Activated naive CD8-positive, alpha-beta T cell treated with anti-CD3 and anti-CD28 coated beads, Interleukin-2, amount 10 ng/mL, durations not matched to agents 7 days and 5 days (primary cell): ENCODE results near the gene FAM118B. TPM values are rescaled to one million over a fixed set of nuclear protein-coding genes. Genes with fewer than 3 reads are reported as not detected.
"Not testable (repeated sequence)": the region's sequence is repeated elsewhere in the genome, so short reads cannot be mapped to it uniquely, and the experiment has no call there.

Experiments used
- ATAC-seq: fragments of 150-1000 bp; cut with Tn5 transposase; one replicate; pipeline ENCODE4 v1.10.0; 2021; ENCODE audit warnings: low read depth, moderate library complexity
- POLR2A ChIA-PET: fragments of 350-600 bp; sonication (Branson Sonifier 250); formaldehyde crosslinking; loops from one replicate; lab custom pipeline; 2021; ENCODE audit warnings: antibody characterized with exemption; lab: Charles Lee
- DNase-seq: peaks from one replicate; pipeline ENCODE4 v3.0.0; 2021
- H3K27ac Mint-ChIP-seq: one replicate; pipeline ENCODE4 v1.8.0; 2022; ENCODE audit warnings: mild to moderate bottlenecking, mixed read lengths
- H3K27me3 Mint-ChIP-seq: one replicate; pipeline ENCODE4 v1.8.0; 2022; ENCODE audit warnings: mild to moderate bottlenecking, moderate library complexity, mixed read lengths
- H3K36me3 Mint-ChIP-seq: one replicate; pipeline ENCODE4 v1.8.0; 2021; ENCODE audit warnings: mild to moderate bottlenecking, mixed read lengths
- H3K4me1 Mint-ChIP-seq: one replicate; pipeline ENCODE4 v1.8.0; 2021; ENCODE audit warnings: mixed read lengths
- H3K4me3 Mint-ChIP-seq: one replicate; pipeline ENCODE4 v1.8.0; 2022; ENCODE audit warnings: mild to moderate bottlenecking, moderate library complexity, mixed read lengths
- H3K9me3 Mint-ChIP-seq: one replicate; pipeline ENCODE4 v1.8.0; 2021; ENCODE audit warnings: mixed read lengths
- total RNA-seq, 2 experiments: library from RNA; stranded (reverse); gene quantifications; one replicate each; pipeline ENCODE4 v1.2.3, GENCODE V29; 2021

FAM118B gene
- total RNA-seq, 2 experiments from 2014 or later = 10.1 to 12.2 TPM

GRCh38 chr11:126254819-126255218 lies 43.2 kb downstream of the FAM118B start:
- H3K27me3 Mint-ChIP-seq = no peaks in the 10 kb centered on the region
- POLR2A ChIA-PET = no interaction called here
- no peak overlapping the region for H3K4me3 Mint-ChIP-seq
- peaks cover 3% of the 10 kb centered on the region for H3K36me3 Mint-ChIP-seq
- H3K4me1 Mint-ChIP-seq = no peaks in the 10 kb centered on the region
- H3K27ac Mint-ChIP-seq = no peak overlapping the region
- ATAC-seq = no peak
- no peaks in the 10 kb centered on the region for H3K9me3 Mint-ChIP-seq
- DNase-seq = no peak

GRCh38 chr11:126255507-126255906 lies 43.9 kb downstream of the FAM118B start:
- H3K9me3 Mint-ChIP-seq, H3K27ac Mint-ChIP-seq, ATAC-seq, H3K4me3 Mint-ChIP-seq, DNase-seq, H3K27me3 Mint-ChIP-seq, H3K4me1 Mint-ChIP-seq, H3K36me3 Mint-ChIP-seq, POLR2A ChIA-PET: not testable (repeated sequence)

- H3K9me3 Mint-ChIP-seq = no peaks in the 10 kb centered on the region
- no peak overlapping the region for H3K27ac Mint-ChIP-seq
Observed at GRCh38 chr11:126256216-126256615, 44.6 kb downstream of the FAM118B start.

GRCh38 chr11:126257144-126257543 lies 45.6 kb downstream of the FAM118B start:
- Mint-ChIP-seq H3K27ac (no peak overlapping the region), H3K9me3 (no peaks in the 10 kb centered on the region), H3K27me3 (no peaks in the 10 kb centered on the region), H3K4me1 (no peaks in the 10 kb centered on the region), H3K4me3 (no peak overlapping the region), H3K36me3 (peaks cover 2% of the 10 kb centered on the region)
- POLR2A ChIA-PET = no interaction called here
- no peak for DNase-seq
- ATAC-seq = no peak

More at GRCh38 chr11:126256216-126256615, 44.6 kb downstream of the FAM118B start:
- Mint-ChIP-seq H3K4me3 (no peak overlapping the region), H3K27me3 (no peaks in the 10 kb centered on the region), H3K4me1 (no peaks in the 10 kb centered on the region), H3K36me3 (peaks cover under 1% of the 10 kb centered on the region)
- POLR2A ChIA-PET = no interaction called here
- no peak for ATAC-seq
- DNase-seq = no peak

- POLR2A ChIA-PET = interaction anchor here (0.5 kb wide), 1 partner anchor 85 kb away, joined by 4 read pairs; no protein-coding TSS in a partner anchor
- Mint-ChIP-seq H3K4me3 (no peak overlapping the region), H3K9me3 (no peaks in the 10 kb centered on the region), H3K27me3 (no peaks in the 10 kb centered on the region), H3K36me3 (peaks cover 2% of the 10 kb centered on the region), H3K4me1 (no peaks in the 10 kb centered on the region), H3K27ac (peak overlapping the region; percentile 15)
- no peak for DNase-seq
- no peak for ATAC-seq
Observed at GRCh38 chr11:126257764-126258163, 46.2 kb downstream of the FAM118B start.

GRCh38 chr11:126262216-126262615 lies 50.6 kb downstream of the FAM118B start:
- Mint-ChIP-seq H3K4me1 (peaks cover 12% of the 10 kb centered on the region), H3K36me3 (peaks cover 37% of the 10 kb centered on the region), H3K27ac (no peak overlapping the region), H3K9me3 (no peaks in the 10 kb centered on the region), H3K27me3 (no peaks in the 10 kb centered on the region), H3K4me3 (no peak overlapping the region)
- POLR2A ChIA-PET = no interaction called here
- ATAC-seq (no peak), DNase-seq (no peak)

GRCh38 chr11:126263489-126263888 lies 51.9 kb downstream of the FAM118B start:
- Mint-ChIP-seq H3K4me3 (no peak overlapping the region), H3K27me3 (no peaks in the 10 kb centered on the region), H3K9me3 (no peaks in the 10 kb centered on the region), H3K36me3 (peaks cover 38% of the 10 kb centered on the region), H3K27ac (no peak overlapping the region), H3K4me1 (peaks cover 19% of the 10 kb centered on the region)
- ATAC-seq (no peak), DNase-seq (no peak)
- POLR2A ChIA-PET = interaction anchor here (1.2 kb wide), 1 partner anchor 52 kb away, joined by 3 read pairs; the partner anchor contains the start of genes FAM118B and RPUSD4

GRCh38 chr11:126265811-126266210 lies 54.2 kb downstream of the FAM118B start:
- Mint-ChIP-seq H3K4me3 (no peak overlapping the region), H3K4me1 (peaks cover 33% of the 10 kb centered on the region), H3K27ac (no peak overlapping the region), H3K9me3 (no peaks in the 10 kb centered on the region), H3K36me3 (peaks cover 38% of the 10 kb centered on the region), H3K27me3 (no peaks in the 10 kb centered on the region)
- POLR2A ChIA-PET = no interaction called here
- DNase-seq (no peak), ATAC-seq (no peak)

GRCh38 chr11:126267650-126268049 lies 56.1 kb downstream of the FAM118B start:
- ATAC-seq = no peak
- no peaks in the 10 kb centered on the region for H3K9me3 Mint-ChIP-seq
- H3K36me3 Mint-ChIP-seq = peaks cover 38% of the 10 kb centered on the region
- POLR2A ChIA-PET = interaction anchor here (1.0 to 3.5 kb wide), 6 partner anchors 14 to 380 kb away, joined by 3 to 52 read pairs (median 11); partner anchors contain the start of genes DCPS, FAM118B, HYLS1 and RPUSD4
- H3K27ac Mint-ChIP-seq = peak overlapping the region; percentile 97
- no peaks in the 10 kb centered on the region for H3K27me3 Mint-ChIP-seq
- no peak for DNase-seq
- H3K4me3 Mint-ChIP-seq = peak overlapping the region; percentile 98
- peaks cover 35% of the 10 kb centered on the region for H3K4me1 Mint-ChIP-seq

GRCh38 chr11:126268361-126268707 lies 56.8 kb downstream of the FAM118B start:
- Mint-ChIP-seq H3K27ac (peak overlapping the region; percentile 97), H3K27me3 (no peaks in the 10 kb centered on the region), H3K4me3 (peak overlapping the region; percentile 98), H3K36me3 (peaks cover 38% of the 10 kb centered on the region), H3K4me1 (peaks cover 35% of the 10 kb centered on the region), H3K9me3 (no peaks in the 10 kb centered on the region)
- POLR2A ChIA-PET = interaction anchor here (0.7 to 3.5 kb wide), 11 partner anchors 13 to 381 kb away, joined by 3 to 52 read pairs (median 4); partner anchors contain the start of genes DCPS, FAM118B, HYLS1 and RPUSD4
- peak; percentile 0 for ATAC-seq
- no peak for DNase-seq

- peaks cover 35% of the 10 kb centered on the region for H3K4me1 Mint-ChIP-seq
- no peaks in the 10 kb centered on the region for H3K27me3 Mint-ChIP-seq
- peak within 1 kb of the TSS; percentile 98 for H3K4me3 Mint-ChIP-seq
- DNase-seq (peak; percentile 99), ATAC-seq (peak; percentile 99)
- no peaks in the 10 kb centered on the region for H3K9me3 Mint-ChIP-seq
- H3K36me3 Mint-ChIP-seq = peaks cover 32% of the 10 kb centered on the region
- POLR2A ChIA-PET = interaction anchor here (0.6 to 3.5 kb wide), 13 partner anchors 13 to 604 kb away, joined by 3 to 52 read pairs (median 4); partner anchors contain the start of genes DCPS, FAM118B, HYLS1 and RPUSD4
- peak within 1 kb of the TSS; percentile 97 for H3K27ac Mint-ChIP-seq
Observed at GRCh38 chr11:126268708-126269579, 57.4 kb downstream of the FAM118B start, which contains the start of the genes FOXRED1 and SRPRA. FOXRED1 (plus strand) TSS chr11:126269154; CDS start chr11:126269207, 53 bp downstream. SRPRA (minus strand) TSS chr11:126268895; CDS start chr11:126268804, 91 bp downstream.

- POLR2A ChIA-PET = no interaction called here
- Mint-ChIP-seq H3K27ac (no peak overlapping the region), H3K9me3 (no peaks in the 10 kb centered on the region), H3K4me1 (peaks cover 18% of the 10 kb centered on the region), H3K4me3 (no peak overlapping the region), H3K27me3 (no peaks in the 10 kb centered on the region), H3K36me3 (peaks cover 25% of the 10 kb centered on the region)
- no peak for ATAC-seq
- DNase-seq = no peak
Observed at GRCh38 chr11:126277322-126277721, 65.7 kb downstream of the FAM118B start.

- H3K27ac Mint-ChIP-seq = no peak overlapping the region
- POLR2A ChIA-PET = no interaction called here
- H3K36me3 Mint-ChIP-seq = peaks cover 22% of the 10 kb centered on the region
Observed at GRCh38 chr11:126277780-126278179, 66.2 kb downstream of the FAM118B start.

More at GRCh38 chr11:126277780-126278179, 66.2 kb downstream of the FAM118B start:
- DNase-seq (no peak), ATAC-seq (no peak)
- no peaks in the 10 kb centered on the region for H3K9me3 Mint-ChIP-seq
- no peaks in the 10 kb centered on the region for H3K27me3 Mint-ChIP-seq
- H3K4me3 Mint-ChIP-seq = no peak overlapping the region
- H3K4me1 Mint-ChIP-seq = peaks cover 18% of the 10 kb centered on the region
